GM12892 (cell line): Measurements from ENCODE around the gene GLUD1.
"Not testable (repeated sequence)": the region's sequence is repeated elsewhere in the genome, so short reads cannot be mapped to it uniquely, and the experiment has no call there.

ENCODE experiments used
- POLR2A ChIP-seq: IDR thresholded peaks from 2 replicates; pipeline ENCODE4 v1.6.1; 2011; ENCODE audit warnings: low read depth, low read length, control low read depth
- TAF1 ChIP-seq: IDR thresholded peaks from 2 replicates; pipeline ENCODE4 v1.6.1; 2011; ENCODE audit warnings: low read depth, mild to moderate bottlenecking, control low read depth, low read length, borderline replicate concordance

DNA sequence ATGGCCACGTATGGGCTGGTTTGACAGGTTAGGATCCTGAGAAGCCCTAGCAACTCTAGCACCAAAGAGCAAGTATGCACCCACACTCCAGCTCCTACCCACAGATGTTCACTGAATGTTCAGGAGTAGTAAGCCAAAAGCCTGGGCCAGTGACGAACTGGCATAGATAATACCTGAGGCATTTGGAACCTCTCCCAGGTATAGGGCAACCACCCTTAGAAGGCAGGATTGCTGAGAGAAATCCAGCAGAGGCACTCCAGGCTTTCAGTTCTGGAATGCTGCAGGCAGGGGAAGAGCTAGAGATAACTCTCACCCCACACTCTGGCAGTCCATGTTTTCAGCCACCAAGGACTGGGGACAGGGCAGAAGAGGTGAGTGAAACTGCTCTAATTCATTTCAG lies 39.8 kb upstream of the GLUD1 start:
- TF ChIP-seq POLR2A, TAF1: not testable (repeated sequence)
